ENCODE data around the gene JAK2.

JAK2 gene

GRCh38 chr9:5144217-5144616 lies 159.1 kb downstream of the JAK2 start:
- DNase-seq (ENCODE audit: low spot score) = no peak

- no peak for DNase-seq (ENCODE audit: low spot score)
These were observed 161.2 kb downstream of the JAK2 start for GRCh38 chr9:5146241-5146640.

Measured in D341Med (cell line).